Measurements from ENCODE around the gene ATP6V0E1.
A peak's percentile ranks its signal among the peaks of the same experiment; 100 is the strongest.

ATP6V0E1 gene

DNA sequence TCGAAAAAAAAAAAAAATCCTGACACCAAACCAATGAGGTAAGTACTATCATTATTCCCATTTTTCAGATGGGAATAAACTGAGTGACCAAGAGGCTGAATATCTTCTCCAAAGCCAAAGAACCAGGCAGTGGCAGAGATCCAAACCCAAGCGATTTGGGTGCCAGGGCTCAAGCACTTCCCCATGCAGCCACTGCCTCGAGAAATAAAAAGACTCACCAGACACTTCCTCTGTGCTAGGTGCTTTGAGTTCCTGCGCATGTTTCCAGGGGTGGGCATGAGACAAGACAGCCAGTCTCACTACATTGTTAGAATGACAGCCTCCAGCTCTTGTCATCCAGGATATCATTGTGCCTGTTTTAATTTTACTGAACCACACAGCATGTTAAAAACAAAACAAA is 26.6 kb upstream of the ATP6V0E1 start:
- no peak for DNase-seq (ENCODE audit: low read depth in 3 of 3)

DNA sequence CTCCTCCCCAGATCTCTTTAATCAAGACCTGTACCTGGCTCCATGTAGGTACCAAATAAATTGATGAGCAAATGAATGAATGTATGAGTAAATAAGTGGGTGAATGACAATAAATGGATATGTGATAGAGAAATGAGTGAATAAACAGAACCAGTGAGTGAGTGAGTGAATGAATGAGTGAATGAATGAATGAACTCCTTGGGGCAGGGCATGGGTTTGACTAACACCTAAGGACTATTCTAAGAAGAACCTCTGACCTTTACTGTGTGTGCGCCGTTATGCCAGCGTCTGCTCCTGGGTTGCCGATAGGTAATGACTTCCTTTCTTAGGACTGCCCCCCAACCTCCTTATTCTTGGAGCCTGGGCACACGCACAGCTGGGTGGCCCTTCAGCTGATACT is 26.1 kb upstream of the ATP6V0E1 start:
- DNase-seq (ENCODE audit: low read depth in 3 of 3) = no peak

DNA sequence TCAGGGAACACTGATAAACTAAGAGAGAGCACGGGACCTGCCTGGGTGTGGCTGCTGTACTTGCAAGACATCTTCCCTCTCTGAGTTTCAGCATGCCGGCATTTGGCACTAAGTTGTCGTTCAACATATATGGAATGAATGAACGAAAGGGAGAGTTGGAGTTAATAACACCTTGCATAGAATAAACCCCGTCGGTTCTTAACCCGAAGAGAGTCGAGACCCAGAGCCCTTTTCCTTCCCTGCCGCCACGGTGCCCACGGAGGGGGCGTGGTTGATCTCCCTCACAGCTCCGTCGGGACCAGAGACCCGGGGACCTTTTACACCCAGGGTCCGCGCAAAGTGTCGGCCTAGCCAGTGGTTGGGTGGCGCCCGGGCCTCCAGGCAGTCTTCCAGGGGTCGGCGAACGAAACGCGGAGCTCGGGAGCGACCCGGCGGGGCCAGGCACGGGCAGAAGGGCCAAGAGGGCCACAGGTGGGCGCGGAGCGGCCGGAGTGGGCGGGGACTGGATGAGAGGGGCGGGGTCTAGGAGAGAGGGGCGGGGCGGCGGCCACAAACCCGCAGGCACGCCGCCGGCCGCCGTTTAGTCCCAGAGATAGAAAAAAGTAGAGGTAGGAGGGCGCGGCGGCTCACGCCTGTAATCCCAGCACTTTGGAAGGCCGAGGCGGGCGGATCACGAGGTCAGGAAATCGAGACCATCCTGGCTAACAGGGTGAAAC is 25.1 kb upstream of the ATP6V0E1 start:
- DNase-seq (ENCODE audit: low read depth in 3 of 3) = peak; percentile 42 to 51 (median 48)

DNA sequence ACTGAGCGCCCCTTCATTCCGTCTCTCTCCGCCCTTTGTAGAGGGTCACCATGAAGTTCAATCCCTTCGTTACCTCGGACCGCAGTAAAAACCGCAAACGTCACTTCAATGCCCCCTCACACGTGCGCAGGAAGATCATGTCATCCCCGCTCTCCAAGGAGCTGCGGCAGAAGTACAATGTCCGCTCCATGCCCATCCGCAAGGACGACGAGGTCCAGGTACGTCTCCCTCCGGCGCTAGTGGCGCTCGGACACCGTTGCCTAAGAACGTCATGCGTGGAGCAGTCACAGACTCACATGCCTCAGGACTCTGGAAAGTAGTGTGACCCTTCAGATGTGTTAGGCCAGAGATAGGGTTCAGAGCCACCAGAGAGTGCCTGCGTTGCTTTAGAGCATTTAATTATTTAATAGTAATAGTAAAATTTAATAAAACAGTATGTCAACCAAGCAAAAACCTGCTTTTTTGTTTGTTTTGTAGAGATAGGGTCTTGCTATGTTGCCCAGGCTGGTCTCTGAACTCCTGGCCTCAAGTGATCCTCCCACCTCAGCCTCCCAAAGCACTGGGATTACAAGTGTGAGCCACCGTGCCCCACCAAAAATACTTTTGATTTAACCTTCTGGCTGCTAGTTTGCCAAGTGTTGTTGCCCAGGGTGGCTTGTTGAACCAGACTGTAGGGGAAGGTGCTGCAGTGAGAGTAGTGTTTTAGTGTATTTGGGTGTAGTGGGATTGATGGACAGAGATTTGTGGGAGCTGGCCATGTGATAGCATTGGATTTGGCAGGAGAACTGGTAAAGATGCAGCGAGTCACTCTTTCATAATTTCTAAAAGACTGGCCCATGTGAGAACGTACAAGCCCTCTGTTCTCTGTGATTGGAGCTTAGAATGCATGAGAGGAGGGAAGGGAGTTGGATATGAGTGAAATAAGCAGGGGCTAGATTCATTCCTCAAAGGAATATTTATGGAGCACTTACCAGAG is 23.5 kb upstream of the ATP6V0E1 start:
- DNase-seq (ENCODE audit: low read depth in 3 of 3) = no peak

DNA sequence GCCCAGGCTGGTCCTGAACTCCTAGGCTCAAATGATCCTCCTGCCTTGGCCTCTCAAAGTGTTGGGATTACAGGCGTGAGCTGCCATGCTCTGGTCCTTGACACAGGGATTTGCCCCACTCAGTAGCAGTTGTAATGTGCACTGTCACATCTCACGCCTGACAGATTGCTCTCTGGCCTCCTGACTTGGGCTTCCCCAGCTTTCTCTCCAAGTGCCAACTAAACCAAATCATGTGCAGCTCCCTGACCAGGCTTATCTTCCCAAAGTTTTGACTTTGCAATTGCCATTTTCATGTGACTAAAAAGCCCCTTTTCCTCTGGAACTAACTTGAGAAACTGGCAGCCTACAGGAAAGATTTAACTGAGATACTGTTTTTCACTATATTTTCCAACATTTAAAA is 13.7 kb upstream of the ATP6V0E1 start:
- no peak for DNase-seq (ENCODE audit: low read depth in 3 of 3)

DNA sequence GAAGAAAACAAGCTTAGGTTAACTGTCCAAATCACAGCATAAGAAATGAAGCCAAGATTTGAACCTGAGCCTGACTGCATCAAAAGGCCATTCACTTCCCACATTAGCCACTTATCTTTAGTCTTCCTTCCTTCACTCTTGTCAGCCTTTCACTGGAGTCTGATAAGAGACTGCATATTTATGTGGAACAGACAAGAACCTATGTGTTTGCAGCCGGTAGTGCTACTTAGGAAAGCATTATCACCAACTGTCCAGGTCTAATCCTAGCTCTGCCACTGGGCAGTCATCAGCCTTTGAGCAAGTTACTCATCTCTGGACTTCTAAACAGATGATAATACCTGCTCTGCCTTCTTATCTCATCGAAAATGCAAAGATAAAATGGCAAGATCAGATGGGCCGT is 12.1 kb upstream of the ATP6V0E1 start:
- DNase-seq (ENCODE audit: low read depth in 3 of 3) = no peak

DNA sequence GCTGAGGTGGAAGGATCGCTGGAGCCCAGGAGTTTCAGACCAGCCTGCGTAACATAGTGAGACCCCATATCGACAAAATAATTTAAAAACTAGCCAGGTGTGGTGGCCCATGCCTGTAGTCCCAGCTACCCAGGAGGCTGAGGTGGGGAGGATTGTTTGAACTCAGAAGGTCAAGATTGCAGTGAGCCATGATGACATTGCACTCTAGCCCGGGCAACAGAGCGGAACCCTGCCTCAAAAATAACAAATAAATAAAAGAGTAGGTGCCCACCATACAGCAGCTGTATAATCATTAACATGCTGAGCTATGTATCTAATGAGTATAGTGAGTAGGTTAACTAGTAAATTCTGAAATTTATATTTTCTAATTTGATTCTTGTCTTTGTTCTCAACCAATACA is 11.0 kb upstream of the ATP6V0E1 start:
- no peak for DNase-seq (ENCODE audit: low read depth in 3 of 3)

DNA sequence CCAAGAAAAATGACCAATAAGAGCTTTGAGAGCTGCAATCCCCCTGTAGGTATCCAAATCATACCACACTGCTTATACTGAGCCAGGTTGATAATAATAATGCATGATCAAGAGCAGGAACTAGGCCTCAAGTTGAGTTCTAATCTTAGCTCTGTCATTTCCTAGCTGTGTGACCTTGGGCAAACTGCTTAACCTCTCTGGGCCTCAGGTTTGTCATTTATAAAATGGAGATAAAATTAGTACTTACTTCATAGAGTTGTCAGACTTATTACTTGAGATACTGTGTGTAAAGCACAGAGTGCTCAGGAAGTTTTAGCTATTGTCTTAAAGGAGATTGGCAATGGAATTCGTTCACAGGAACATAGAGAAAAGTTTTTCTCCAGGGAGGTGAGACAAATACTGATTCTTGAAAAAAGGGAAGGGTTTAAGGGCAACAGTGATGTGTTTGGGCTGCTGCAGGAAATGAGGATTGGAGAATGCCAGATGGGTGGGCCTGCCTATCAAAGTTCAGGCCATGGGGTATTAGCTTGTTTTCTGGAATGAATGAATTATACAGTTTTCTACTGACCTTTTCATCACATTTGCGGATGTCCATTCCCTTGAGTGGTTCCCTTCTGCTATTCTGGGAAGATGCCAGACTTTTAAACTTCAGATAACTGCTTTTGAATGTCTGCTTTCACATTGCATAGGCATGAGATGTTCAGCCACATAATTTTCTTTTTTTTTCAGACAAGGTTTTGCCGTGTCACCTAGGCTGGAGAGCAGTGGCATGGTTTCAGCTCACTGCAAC is 10.2 kb upstream of the ATP6V0E1 start:
- no peak for DNase-seq (ENCODE audit: low read depth in 3 of 3)

DNA sequence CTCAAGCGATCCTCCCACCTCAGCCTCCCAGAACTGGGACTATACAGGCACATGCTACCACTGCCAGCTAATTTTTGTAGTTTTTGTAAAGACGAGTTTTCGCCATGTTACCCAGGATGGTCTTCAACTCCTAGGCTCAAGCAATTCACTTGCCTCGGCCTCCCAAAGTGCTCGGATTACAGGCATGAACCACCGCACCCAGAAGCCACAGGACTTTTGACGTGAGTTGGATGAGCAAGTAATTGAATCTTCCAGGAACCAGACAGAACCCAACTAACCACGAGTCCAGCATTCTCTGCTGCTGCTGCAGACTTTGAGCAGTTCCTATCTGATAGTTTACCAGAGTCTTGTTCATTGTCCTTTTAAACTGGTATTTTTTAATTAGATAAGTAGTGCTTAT is 9.6 kb upstream of the ATP6V0E1 start:
- DNase-seq (ENCODE audit: low read depth in 3 of 3) = no peak

DNA sequence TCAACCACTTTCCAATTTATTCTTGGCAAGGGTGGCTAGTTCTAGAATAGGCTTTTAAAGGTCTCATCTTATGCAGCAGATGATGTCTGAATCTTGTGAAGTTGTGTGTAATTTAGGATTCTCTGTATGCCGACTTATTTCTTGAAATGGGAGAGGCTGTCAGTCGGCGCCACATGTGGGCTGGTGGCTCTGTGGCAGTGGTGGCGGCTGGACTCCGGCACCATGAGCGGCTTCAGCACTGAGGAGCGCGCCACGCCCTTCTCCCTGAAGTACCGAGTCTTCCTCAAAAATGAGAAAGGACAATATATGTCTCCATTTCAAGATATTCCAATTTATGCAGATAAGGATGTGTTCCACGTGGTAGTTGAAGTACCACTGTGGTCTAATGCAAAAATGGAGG is 8.3 kb upstream of the ATP6V0E1 start:
- no peak for DNase-seq (ENCODE audit: low read depth in 3 of 3)

DNA sequence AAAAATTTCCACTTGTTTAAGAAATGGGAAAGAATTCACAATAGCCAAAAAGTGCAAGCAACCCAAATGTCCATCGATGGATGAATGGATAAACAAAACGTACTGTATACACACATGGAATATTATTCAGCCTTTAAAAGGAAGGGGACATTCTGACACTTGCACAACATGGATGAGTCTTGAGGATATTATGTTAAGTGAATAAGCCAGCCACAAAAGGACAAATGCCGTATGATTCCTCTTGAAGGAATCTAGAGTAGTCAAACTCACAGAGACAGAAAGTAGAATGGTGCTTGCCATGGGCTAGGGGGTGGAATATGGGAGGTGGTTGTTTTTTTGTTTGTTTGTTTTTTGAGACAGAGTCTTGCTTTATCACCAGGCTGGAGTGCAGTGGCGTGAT is 3.8 kb upstream of the ATP6V0E1 start:
- DNase-seq (ENCODE audit: low read depth in 3 of 3) = no peak

DNA sequence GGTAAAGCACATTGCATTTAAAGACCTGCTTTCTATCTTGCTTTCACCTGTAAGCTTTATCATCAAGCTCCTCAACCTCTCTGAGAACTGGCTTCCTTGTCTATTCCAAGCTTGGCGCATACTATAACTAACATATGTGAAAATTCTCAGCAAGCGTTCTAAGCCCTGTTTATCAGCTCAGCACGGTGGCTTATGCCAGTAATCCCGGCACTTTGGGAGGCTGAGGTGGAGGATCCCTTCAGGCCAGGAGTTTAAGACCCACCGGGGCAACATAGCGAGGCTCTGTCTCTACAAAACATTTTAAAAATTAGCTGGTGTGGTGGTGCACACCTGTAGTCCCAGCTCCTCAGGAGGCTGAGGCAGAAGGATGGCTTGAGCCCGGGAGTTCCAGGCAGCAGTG is 1.6 kb upstream of the ATP6V0E1 start:
- DNase-seq (ENCODE audit: low read depth in 3 of 3) = no peak

DNA sequence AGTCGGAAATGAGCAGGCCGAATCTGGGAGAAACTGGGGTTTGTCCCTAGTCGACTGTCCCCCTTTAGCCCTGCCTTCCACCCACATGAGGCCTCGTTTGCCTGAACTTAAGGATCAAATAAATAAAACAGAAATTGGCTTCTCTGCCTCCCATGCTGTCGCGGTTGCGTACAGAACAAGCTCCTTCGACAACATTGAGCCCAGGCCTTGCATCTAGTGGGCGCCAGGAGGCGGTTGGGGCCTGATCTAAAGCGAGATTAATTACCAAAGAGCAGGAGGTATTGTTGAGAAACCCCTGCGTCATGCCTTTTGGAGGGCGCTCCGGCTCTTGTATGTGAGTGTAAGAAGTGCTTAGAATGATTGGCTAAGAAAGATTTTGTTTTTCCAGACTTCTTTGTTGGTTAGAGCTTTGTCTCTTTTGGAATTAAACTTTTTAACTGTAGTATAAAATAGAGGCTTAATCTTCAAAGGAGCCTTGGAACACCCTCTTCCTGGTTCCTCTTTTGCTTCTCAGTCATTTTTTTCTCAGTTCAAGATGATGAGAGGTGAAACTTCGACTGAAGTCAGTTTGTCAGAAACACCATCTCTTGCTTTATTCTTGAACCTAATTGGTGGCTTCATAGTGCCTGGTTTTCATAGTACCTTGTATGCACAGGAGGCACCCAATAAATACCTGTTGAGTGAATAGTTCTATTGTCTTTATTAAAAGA is 828 bp downstream of the ATP6V0E1 start:
- peak; percentile 48 to 75 (median 57) for DNase-seq (ENCODE audit: low read depth in 3 of 3)

DNA sequence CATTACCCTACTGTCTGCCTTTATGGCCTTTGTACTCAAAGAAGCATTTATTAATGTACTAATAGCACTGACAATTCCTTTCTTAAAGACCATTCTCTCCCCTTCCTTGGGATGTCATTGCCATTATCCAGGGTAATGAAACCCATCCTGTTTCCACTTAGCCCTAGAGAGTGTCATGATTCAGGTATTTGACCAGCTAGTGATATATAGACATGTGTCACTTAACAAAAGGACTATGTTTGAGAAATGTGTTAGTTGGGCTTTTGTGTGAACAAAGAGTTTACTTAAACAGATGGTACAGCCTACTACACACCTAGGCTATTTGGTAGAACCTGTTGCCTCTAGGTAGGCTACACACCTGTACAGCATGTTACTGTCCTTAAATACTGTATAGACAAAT is 2.0 kb downstream of the ATP6V0E1 start:
- no peak for DNase-seq (ENCODE audit: low read depth in 3 of 3)

DNA sequence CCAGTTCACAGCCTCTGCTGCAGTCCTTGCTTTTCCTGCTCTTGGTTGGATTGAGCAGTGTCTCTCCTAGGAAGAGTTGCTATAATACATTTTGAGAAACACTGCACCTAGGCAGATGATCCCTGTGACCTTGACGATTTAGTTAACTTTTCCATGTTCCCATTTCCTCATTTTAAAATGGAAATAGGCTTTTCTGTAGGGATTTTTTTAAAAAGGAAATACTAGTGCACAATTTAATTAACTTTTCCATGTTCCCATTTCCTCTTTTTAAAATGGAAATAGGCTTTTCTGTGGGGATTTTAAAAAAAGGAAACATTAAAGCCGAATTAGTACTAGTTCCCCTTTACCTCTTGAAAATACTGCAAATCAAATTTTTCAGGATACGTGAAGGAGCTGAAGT is 4.7 kb downstream of the ATP6V0E1 start:
- DNase-seq (ENCODE audit: low read depth in 3 of 3) = no peak

DNA sequence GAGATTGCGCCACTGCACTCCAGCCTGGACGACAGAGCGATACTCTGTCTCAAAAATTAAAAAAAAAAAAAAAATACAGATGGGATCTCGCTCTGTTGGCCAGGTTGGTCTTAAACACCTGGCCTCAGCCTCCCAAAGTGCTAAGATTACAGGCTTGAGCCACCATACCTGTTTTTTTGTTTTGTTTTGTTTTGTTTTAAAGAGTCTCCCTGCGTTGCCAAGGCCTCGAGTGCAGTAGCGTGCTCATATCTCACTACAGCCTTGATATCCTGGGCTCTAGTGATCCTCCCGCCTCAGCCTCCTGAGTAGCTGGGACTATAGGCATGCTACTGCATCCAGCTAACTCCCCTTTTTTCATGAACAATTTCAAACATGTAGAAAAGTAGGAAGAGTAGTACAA is 7.2 kb downstream of the ATP6V0E1 start:
- no peak for DNase-seq (ENCODE audit: low read depth in 3 of 3)

DNA sequence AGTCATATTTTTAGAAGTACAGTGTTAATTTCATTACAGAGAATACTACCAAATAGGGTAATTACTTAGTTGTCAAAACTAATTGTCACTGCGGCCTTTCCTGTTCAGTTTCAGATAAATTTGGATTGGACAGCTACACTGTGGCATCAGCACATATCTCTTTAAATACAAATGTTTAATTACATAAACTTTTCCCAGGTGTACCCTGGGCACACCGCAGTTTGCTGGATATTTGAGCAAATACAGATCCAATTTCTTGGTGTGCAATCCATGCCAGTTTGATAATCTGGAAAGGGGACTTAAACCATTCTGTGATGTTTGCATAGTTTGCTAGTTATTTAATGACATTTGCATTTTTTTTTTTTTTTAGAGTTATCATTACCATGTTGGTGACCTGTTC is 10.8 kb downstream of the ATP6V0E1 start:
- no peak for DNase-seq (ENCODE audit: low read depth in 3 of 3)

DNA sequence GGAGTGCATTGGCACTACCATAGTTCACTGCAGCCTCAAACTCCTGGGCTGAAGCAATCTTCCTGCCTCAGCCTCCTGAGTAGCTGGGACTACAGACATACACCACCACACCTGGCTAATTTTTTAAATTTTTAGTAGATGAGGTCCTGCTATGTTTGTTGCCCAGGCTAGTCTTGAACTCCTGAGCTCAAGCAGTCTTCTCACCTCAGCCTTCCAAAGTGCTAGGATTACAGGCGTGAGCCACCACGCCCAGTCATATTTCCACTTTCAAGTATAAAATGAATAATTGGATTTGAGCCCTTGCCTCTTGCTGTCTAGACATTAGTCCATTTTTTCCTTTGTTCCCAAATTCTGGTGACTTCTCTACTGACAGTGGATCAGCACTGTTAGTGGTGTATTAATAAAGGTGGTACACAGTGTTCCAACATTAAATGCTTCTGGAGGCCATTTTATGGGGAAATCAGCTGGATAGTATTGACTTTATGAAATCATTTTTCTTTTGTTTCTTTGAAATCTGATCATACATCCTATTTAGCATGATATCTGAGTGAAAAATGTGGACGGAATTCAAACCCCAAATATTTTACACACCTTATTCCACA is 15.9 kb downstream of the ATP6V0E1 start:
- no peak for DNase-seq (ENCODE audit: low read depth in 3 of 3)

DNA sequence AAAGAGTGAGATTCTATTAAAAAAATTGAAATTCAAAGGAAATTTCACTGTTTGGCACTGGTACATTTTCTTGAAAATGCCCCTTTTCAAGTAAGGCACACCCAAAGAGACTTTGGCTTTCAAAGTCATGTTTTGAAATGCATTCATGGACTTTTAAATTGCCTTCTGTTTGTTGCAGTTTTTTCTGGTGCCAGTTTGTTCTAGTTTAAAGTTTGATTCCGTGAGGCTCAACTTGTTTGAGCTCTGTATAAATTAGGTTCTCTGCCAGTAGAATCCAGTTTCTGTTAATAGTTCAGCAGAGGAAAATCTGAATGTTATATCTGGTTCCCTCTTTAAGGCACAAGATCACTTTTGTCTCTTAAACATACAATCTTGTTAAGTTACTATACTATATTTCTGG is 16.4 kb downstream of the ATP6V0E1 start:
- no peak for DNase-seq (ENCODE audit: low read depth in 3 of 3)

DNA sequence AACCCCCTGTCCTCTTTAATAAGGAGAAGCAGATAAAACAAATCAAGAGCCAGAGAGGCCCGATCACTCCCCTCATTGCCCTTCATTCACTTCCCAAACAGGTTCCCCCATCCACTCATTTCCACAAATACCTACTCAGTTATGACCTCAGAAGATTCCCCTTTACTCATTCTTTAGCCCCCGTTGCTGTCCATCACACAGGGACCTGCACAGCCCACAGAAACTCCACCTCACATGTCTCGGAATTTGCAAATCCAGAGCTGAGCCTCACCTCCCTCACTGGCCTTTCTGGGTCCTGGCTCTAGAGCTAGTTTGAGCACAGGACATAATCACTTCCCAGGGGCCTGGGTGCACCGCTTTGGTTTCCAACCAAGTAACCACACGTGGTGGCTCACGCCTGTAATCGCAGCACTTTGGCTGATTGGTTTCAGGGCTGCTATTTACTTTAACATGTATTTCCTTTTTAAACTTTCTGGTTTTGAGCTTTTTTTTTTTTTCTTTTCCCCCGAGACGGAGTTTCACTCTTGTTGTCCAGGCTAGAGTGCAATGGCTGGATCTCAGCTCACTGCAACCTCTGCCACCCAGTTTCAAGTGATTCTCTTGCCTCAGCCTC is 17.8 kb downstream of the ATP6V0E1 start:
- DNase-seq (ENCODE audit: low read depth in 3 of 3) = no peak

DNA sequence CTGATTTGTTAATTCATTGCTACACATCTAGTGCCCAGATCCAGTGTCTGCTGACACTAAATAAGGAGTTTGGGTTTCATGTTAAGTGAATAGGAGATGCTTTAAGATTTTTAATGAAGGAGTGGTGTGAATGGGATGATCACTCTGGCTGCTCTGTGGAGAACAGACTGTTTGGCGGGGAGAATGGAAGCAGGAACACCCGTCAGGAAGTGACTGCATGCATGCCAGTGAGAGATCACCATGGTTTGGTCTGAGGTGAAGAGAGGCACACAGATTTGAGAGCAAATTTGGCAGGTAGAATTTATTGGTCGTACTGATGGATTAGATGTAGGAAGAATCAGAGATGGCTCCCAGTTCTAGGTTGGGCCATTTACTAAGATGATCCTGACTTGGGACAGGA is 19.8 kb downstream of the ATP6V0E1 start:
- no peak for DNase-seq (ENCODE audit: low read depth in 3 of 3)
